Activated CD8-positive, alpha-beta memory T cell treated with anti-CD3 and anti-CD28 coated beads, Interleukin-2, amount 50 U/mL, for 48 hours (primary cell): ENCODE data around the gene RPRD1B.

Source experiments
- DNase-seq: peaks from one replicate; pipeline ENCODE4 v3.0.0-alpha.2; 2020

Gene RPRD1B

GRCh38 chr20:38043512-38044300 lies 10.2 kb downstream of the RPRD1B start:
- DNase-seq, result no peak

GRCh38 chr20:38044685-38045084 lies 11.1 kb downstream of the RPRD1B start:
- no peak for DNase-seq

- DNase-seq, result no peak
Observed at GRCh38 chr20:38046572-38046971, 13.0 kb downstream of the RPRD1B start.

- no peak for DNase-seq
Observed at GRCh38 chr20:38049800-38050199, 16.3 kb downstream of the RPRD1B start.

- no peak for DNase-seq
Observed at GRCh38 chr20:38050686-38051085, 17.1 kb downstream of the RPRD1B start.

- no peak for DNase-seq
Observed at GRCh38 chr20:38052870-38053269, 19.3 kb downstream of the RPRD1B start.

GRCh38 chr20:38054647-38055046 lies 21.1 kb downstream of the RPRD1B start:
- DNase-seq, result no peak

- no peak for DNase-seq
Observed at GRCh38 chr20:38055294-38055693, 21.7 kb downstream of the RPRD1B start.

GRCh38 chr20:38055848-38056247 lies 22.3 kb downstream of the RPRD1B start:
- no peak for DNase-seq

- peak; percentile 90 for DNase-seq
Observed at GRCh38 chr20:38057351-38057972, 23.9 kb downstream of the RPRD1B start.

GRCh38 chr20:38059832-38060231 lies 26.3 kb downstream of the RPRD1B start:
- no peak for DNase-seq

- no peak for DNase-seq
Observed at GRCh38 chr20:38060536-38060935, 27.0 kb downstream of the RPRD1B start.

GRCh38 chr20:38061109-38061508 lies 27.6 kb downstream of the RPRD1B start:
- no peak for DNase-seq

- DNase-seq, result no peak
Observed at GRCh38 chr20:38062890-38063289, 29.3 kb downstream of the RPRD1B start.

- DNase-seq, result no peak
Observed at GRCh38 chr20:38063911-38064530, 30.5 kb downstream of the RPRD1B start.

- DNase-seq, result no peak
Observed at GRCh38 chr20:38065764-38066375, 32.3 kb downstream of the RPRD1B start.

- DNase-seq, result no peak
Observed at GRCh38 chr20:38066969-38067716, 33.6 kb downstream of the RPRD1B start.

- DNase-seq, result no peak
Observed at GRCh38 chr20:38067717-38068365, 34.3 kb downstream of the RPRD1B start.

- no peak for DNase-seq
Observed at GRCh38 chr20:38072898-38073297, 39.4 kb downstream of the RPRD1B start.

GRCh38 chr20:38073307-38074071 lies 39.9 kb downstream of the RPRD1B start:
- DNase-seq, result no peak

GRCh38 chr20:38075161-38075998 lies 41.8 kb downstream of the RPRD1B start:
- no peak for DNase-seq
